HepG2 (cell line): ENCODE measurements around the gene CITED4. TPM values are rescaled to one million over a fixed set of nuclear protein-coding genes. Genes with fewer than 3 reads are reported as not detected.

Source experiments
- BCL6 ChIP-seq: IDR thresholded peaks from 2 replicates; pipeline ENCODE4 v1.6.1; 2016; ENCODE audit warnings: missing genetic modification reagents, missing compliant biosample characterization
- FOSL1 ChIP-seq: sonication (generic); formaldehyde crosslinking; IDR thresholded peaks from 2 replicates; pipeline ENCODE4 v1.9.0; 2021; ENCODE audit warnings: missing genetic modification reagents, borderline replicate concordance
- NR2F1 ChIP-seq, 2 experiments: fragments of 450-650 bp in 1 of 2; formaldehyde crosslinking in 1 of 2; IDR thresholded peaks; 2 replicates each; pipeline versions ENCODE4 v1.5.0 to v1.6.1; 2016 to 2020; ENCODE audit warnings: mild to moderate bottlenecking in 1 of 2, missing compliant biosample characterization in 1 of 2, missing genetic modification reagents in 1 of 2, moderate library complexity in 1 of 2
- NR2F6 ChIP-seq, 2 experiments: IDR thresholded peaks; 2 replicates each; pipeline ENCODE4 v1.6.1; 2016; ENCODE audit warnings: antibody characterized with exemption in 1 of 2, mild to moderate bottlenecking in 1 of 2
- PHF21A ChIP-seq: sonication (generic); formaldehyde crosslinking; IDR thresholded peaks from 2 replicates; pipeline ENCODE4 v1.5.0; 2020; ENCODE audit warnings: mild to moderate bottlenecking, missing genetic modification reagents
- SMAD9 ChIP-seq: sonication (generic); formaldehyde crosslinking; IDR thresholded peaks from 2 replicates; pipeline ENCODE4 v1.5.1; 2020; ENCODE audit warnings: mild to moderate bottlenecking, missing genetic modification reagents
- ZMYM4 ChIP-seq: sonication (generic); formaldehyde crosslinking; IDR thresholded peaks from 2 replicates; pipeline ENCODE4 v1.8.1; 2023; ENCODE audit warnings: mild to moderate bottlenecking, missing genetic modification reagents
- ZNF296 ChIP-seq: sonication (generic); formaldehyde crosslinking; conservative IDR thresholded peaks from 2 replicates; pipeline ENCODE4 v1.5.0; 2020; ENCODE audit warnings: mild to moderate bottlenecking, missing genetic modification reagents
- ZNF354B ChIP-seq: sonication (generic); formaldehyde crosslinking; IDR thresholded peaks from 2 replicates; pipeline ENCODE4 v1.8.0; 2022; ENCODE audit warnings: mild to moderate bottlenecking, missing genetic modification reagents
- polyA plus RNA-seq, 8 experiments: library from polyadenylated mRNA; depleted of rRNA in 3 of 8; stranded (reverse) in 7 of 8; unstranded in 1 of 8; fragments of >200 nt; fragmentation: Illumina TruSeq in 4 of 8; extraction: Trizol in 4 of 8; gene quantifications; 2 replicates each; pipeline versions ENCODE4 v1.2.1 to v1.2.3, GENCODE V29; 2011 to 2016; ENCODE audit warnings: low read depth in 4 of 8, missing spikeins in 1 of 8, mixed read lengths in 1 of 8; ENCODE audit not compliant: insufficient read depth in 1 of 8
- total RNA-seq, 5 experiments: library from RNA; depleted of rRNA; stranded (reverse); fragments of >200 nt; fragmentation: Illumina TruSeq; extraction: Trizol; gene quantifications; 2 replicates each; pipeline ENCODE4 v1.2.3, GENCODE V29; 2016; ENCODE audit warnings: low read depth in 1 of 5
- TF ChIP-seq, protein P1 (sequence below): sonication (generic); formaldehyde crosslinking; IDR thresholded peaks from 2 replicates; pipeline ENCODE4 v1.4.0; 2020; ENCODE audit warnings: missing genetic modification reagents, borderline replicate concordance
- TF ChIP-seq, protein P2 (sequence below): sonication (generic); formaldehyde crosslinking; IDR thresholded peaks from 2 replicates; pipeline ENCODE4 v1.5.0; 2020; ENCODE audit warnings: missing genetic modification reagents
- TF ChIP-seq, protein P3 (sequence below): sonication (generic); formaldehyde crosslinking; conservative IDR thresholded peaks from 2 replicates; pipeline ENCODE4 v1.4.0; 2020; ENCODE audit warnings: missing genetic modification reagents
- TF ChIP-seq, protein P4 (sequence below): IDR thresholded peaks from 2 replicates; pipeline ENCODE4 v1.6.1; 2016; ENCODE audit warnings: missing genetic modification reagents, missing compliant biosample characterization
- TF ChIP-seq, protein P5 (sequence below): sonication (generic); formaldehyde crosslinking; IDR thresholded peaks from 2 replicates; pipeline ENCODE4 v1.4.0; 2020; ENCODE audit warnings: missing genetic modification reagents
- TF ChIP-seq, protein P6 (sequence below): sonication (generic); formaldehyde crosslinking; IDR thresholded peaks from 2 replicates; pipeline ENCODE4 v1.5.0; 2020; ENCODE audit warnings: mild to moderate bottlenecking, missing genetic modification reagents, borderline replicate concordance

CITED4 gene
- total and polyA plus RNA-seq, 2 of the 13 experiments (the other 11 are each of a cell fraction or from before 2014, with no cell fraction given): 1.5 to 9.9 TPM

DNA sequence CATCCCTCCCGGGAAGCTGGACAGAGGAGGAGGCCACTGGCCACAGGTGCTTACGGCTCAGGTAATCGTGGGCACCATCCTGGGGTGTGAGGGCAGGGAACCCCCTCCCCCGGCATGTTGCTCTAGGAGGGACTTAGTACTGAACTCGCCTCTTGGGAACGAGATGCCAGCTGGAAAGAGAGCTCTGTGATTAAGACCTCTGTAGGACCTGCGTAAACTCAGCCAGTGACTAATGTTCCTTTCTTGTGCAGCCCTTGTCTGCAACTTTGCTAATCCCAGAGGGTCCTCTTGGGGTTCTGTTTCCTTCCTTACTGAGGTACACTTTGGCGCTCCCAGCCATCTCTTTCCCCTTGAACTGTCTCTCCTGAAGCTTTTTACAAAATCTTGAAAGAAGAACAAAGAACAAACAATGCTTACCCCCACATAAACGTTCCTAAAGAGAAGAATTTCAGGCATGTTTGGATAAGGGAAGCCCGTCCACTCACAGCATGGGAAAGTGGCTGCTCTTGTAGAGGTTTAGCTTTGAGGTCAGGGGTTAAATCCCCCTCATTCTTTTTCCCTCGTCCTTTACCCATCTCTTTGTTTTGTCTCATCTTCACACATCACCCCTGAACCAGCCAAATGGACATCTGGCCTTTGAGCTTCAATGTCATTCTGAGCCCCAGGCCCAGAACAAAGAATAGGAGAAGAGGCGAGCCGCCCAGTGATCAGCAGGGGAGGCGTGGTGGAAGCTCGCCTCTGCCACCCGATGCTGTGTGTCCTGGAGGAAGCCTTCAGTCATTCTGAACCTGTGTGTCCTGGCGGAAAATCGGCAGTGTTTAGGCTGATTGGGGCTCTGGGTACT, 37.4 kb downstream of the CITED4 start (continued):
- TF ChIP-seq, protein P1, sequence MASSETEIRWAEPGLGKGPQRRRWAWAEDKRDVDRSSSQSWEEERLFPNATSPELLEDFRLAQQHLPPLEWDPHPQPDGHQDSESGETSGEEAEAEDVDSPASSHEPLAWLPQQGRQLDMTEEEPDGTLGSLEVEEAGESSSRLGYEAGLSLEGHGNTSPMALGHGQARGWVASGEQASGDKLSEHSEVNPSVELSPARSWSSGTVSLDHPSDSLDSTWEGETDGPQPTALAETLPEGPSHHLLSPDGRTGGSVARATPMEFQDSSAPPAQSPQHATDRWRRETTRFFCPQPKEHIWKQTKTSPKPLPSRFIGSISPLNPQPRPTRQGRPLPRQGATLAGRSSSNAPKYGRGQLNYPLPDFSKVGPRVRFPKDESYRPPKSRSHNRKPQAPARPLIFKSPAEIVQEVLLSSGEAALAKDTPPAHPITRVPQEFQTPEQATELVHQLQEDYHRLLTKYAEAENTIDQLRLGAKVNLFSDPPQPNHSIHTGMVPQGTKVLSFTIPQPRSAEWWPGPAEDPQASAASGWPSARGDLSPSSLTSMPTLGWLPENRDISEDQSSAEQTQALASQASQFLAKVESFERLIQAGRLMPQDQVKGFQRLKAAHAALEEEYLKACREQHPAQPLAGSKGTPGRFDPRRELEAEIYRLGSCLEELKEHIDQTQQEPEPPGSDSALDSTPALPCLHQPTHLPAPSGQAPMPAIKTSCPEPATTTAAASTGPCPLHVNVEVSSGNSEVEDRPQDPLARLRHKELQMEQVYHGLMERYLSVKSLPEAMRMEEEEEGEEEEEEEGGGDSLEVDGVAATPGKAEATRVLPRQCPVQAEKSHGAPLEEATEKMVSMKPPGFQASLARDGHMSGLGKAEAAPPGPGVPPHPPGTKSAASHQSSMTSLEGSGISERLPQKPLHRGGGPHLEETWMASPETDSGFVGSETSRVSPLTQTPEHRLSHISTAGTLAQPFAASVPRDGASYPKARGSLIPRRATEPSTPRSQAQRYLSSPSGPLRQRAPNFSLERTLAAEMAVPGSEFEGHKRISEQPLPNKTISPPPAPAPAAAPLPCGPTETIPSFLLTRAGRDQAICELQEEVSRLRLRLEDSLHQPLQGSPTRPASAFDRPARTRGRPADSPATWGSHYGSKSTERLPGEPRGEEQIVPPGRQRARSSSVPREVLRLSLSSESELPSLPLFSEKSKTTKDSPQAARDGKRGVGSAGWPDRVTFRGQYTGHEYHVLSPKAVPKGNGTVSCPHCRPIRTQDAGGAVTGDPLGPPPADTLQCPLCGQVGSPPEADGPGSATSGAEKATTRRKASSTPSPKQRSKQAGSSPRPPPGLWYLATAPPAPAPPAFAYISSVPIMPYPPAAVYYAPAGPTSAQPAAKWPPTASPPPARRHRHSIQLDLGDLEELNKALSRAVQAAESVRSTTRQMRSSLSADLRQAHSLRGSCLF (CRISPR knock-in tag): no peak
- TF ChIP-seq, protein P2, sequence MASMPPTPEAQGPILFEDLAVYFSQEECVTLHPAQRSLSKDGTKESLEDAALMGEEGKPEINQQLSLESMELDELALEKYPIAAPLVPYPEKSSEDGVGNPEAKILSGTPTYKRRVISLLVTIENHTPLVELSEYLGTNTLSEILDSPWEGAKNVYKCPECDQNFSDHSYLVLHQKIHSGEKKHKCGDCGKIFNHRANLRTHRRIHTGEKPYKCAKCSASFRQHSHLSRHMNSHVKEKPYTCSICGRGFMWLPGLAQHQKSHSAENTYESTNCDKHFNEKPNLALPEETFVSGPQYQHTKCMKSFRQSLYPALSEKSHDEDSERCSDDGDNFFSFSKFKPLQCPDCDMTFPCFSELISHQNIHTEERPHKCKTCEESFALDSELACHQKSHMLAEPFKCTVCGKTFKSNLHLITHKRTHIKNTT (CRISPR knock-in tag): no peak
- no peak for TF ChIP-seq ZNF296
- TF ChIP-seq ZMYM4 (CRISPR knock-in tag): peak; percentile 23; the same call in 1 of the 2 replicates
- no peak for TF ChIP-seq SMAD9
- TF ChIP-seq, protein P3, sequence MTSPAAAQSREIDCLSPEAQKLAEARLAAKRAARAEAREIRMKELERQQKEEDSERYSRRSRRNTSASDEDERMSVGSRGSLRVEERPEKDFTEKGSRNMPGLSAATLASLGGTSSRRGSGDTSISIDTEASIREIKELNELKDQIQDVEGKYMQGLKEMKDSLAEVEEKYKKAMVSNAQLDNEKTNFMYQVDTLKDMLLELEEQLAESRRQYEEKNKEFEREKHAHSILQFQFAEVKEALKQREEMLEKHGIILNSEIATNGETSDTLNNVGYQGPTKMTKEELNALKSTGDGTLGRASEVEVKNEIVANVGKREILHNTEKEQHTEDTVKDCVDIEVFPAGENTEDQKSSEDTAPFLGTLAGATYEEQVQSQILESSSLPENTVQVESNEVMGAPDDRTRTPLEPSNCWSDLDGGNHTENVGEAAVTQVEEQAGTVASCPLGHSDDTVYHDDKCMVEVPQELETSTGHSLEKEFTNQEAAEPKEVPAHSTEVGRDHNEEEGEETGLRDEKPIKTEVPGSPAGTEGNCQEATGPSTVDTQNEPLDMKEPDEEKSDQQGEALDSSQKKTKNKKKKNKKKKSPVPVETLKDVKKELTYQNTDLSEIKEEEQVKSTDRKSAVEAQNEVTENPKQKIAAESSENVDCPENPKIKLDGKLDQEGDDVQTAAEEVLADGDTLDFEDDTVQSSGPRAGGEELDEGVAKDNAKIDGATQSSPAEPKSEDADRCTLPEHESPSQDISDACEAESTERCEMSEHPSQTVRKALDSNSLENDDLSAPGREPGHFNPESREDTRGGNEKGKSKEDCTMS (CRISPR knock-in tag): no peak
- no peak for TF ChIP-seq ZNF354B
- no peak for TF ChIP-seq FOSL1 (CRISPR knock-in tag)
- TF ChIP-seq, protein P4, sequence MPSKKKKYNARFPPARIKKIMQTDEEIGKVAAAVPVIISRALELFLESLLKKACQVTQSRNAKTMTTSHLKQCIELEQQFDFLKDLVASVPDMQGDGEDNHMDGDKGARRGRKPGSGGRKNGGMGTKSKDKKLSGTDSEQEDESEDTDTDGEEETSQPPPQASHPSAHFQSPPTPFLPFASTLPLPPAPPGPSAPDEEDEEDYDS (CRISPR knock-in tag): 0 out of 2 replicates have a peak, but pooled peaks have one; percentile 14
- peak; percentile 30 to 58; a peak in 3 of 4 replicates for TF ChIP-seq NR2F1 (CRISPR knock-in tag; IDR thresholded peaks at IDR 0.05)
- peak; percentile 72 for TF ChIP-seq PHF21A (CRISPR knock-in tag)
- TF ChIP-seq, protein P5, sequence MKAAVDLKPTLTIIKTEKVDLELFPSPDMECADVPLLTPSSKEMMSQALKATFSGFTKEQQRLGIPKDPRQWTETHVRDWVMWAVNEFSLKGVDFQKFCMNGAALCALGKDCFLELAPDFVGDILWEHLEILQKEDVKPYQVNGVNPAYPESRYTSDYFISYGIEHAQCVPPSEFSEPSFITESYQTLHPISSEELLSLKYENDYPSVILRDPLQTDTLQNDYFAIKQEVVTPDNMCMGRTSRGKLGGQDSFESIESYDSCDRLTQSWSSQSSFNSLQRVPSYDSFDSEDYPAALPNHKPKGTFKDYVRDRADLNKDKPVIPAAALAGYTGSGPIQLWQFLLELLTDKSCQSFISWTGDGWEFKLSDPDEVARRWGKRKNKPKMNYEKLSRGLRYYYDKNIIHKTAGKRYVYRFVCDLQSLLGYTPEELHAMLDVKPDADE (CRISPR knock-in tag): no peak
- TF ChIP-seq, protein P6, sequence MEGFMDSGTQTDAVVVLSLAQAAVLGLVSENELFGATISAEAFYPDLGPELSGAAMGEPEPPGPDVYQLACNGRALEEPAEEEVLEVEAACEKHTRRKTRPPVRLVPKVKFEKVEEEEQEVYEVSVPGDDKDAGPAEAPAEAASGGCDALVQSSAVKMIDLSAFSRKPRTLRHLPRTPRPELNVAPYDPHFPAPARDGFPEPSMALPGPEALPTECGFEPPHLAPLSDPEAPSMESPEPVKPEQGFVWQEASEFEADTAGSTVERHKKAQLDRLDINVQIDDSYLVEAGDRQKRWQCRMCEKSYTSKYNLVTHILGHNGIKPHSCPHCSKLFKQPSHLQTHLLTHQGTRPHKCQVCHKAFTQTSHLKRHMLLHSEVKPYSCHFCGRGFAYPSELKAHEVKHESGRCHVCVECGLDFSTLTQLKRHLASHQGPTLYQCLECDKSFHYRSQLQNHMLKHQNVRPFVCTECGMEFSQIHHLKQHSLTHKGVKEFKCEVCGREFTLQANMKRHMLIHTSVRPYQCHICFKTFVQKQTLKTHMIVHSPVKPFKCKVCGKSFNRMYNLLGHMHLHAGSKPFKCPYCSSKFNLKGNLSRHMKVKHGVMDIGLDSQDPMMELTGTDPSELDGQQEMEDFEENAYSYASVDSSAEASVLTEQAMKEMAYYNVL (CRISPR knock-in tag): peak; percentile 53; the same call in 1 of the 2 replicates
- peak; percentile 83 for TF ChIP-seq NR2F6 (IDR thresholded peaks at IDR 0.05)
- TF ChIP-seq NR2F6 (CRISPR knock-in tag; IDR thresholded peaks at IDR 0.05): peak; percentile 77; the same call in 1 of the 2 replicates
- TF ChIP-seq BCL6 (CRISPR knock-in tag): 0 out of 2 replicates have a peak, but pooled peaks have one; percentile 40
